Sigmoid colon (tissue), 4 donors: ENCODE measurements around the gene PIP4K2A.

Experiments used
- POLR2AphosphoS5 ChIP-seq, 4 donors: sonication (generic); formaldehyde crosslinking; IDR thresholded peaks; one replicate each; pipeline ENCODE4 v1.6.1; 2017; ENCODE audit warnings: antibody characterized with exemption in 4 of 4
- TF ChIP-seq, protein P1 (sequence below), 4 experiments: fragments of 450-650 bp in 3 of 4; fragments of 200-600 bp in 1 of 4; IDR thresholded peaks; one replicate each; pipeline ENCODE4 v1.5.1; 2016 to 2019; ENCODE audit warnings: antibody characterized with exemption in 4 of 4, mild to moderate bottlenecking in 3 of 4, moderate library complexity in 2 of 4

DNA sequence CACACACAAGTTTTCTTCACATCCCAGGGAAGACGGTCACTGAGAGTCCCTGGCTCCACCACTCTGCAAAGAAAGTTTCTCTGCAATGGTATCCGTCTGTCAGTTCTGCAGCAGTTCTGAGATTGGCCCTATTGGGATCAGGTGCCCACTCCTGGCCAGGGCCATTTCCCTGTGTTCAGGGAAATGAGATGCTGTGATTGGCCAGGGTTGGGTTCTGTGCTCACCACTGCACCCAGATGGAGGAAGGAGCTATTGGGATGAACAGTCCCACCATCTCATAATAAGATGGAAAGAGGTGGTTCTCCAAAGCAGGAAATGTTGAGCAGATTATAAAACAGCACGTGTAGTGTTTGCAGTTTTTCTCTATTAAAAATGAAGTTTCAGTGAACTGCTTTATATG is 13.3 kb upstream of the PIP4K2A start:
- no peak for TF ChIP-seq POLR2AphosphoS5 (IDR thresholded peaks at IDR 0.05)
- TF ChIP-seq, protein P1, sequence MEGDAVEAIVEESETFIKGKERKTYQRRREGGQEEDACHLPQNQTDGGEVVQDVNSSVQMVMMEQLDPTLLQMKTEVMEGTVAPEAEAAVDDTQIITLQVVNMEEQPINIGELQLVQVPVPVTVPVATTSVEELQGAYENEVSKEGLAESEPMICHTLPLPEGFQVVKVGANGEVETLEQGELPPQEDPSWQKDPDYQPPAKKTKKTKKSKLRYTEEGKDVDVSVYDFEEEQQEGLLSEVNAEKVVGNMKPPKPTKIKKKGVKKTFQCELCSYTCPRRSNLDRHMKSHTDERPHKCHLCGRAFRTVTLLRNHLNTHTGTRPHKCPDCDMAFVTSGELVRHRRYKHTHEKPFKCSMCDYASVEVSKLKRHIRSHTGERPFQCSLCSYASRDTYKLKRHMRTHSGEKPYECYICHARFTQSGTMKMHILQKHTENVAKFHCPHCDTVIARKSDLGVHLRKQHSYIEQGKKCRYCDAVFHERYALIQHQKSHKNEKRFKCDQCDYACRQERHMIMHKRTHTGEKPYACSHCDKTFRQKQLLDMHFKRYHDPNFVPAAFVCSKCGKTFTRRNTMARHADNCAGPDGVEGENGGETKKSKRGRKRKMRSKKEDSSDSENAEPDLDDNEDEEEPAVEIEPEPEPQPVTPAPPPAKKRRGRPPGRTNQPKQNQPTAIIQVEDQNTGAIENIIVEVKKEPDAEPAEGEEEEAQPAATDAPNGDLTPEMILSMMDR (IDR thresholded peaks at IDR 0.05), result no peak
